HepG2 (cell line): Measurements from ENCODE around the gene SPAG7.

Experiments used
- CTCF ChIP-seq: sonication (generic); formaldehyde crosslinking; IDR thresholded peaks from 2 replicates; pipeline ENCODE4 v1.5.0; 2020; ENCODE audit warnings: mild to moderate bottlenecking, missing genetic modification reagents, moderate library complexity
- ELF4 ChIP-seq: sonication (generic); formaldehyde crosslinking; IDR thresholded peaks from 2 replicates; pipeline ENCODE4 v1.5.0; 2020; ENCODE audit warnings: missing genetic modification reagents, mild to moderate bottlenecking, moderate library complexity, borderline replicate concordance
- IRF1 ChIP-seq: sonication (generic); formaldehyde crosslinking; IDR thresholded peaks from 2 replicates; pipeline ENCODE4 v1.4.0; 2020; ENCODE audit warnings: low read depth, mild to moderate bottlenecking, missing genetic modification reagents
- MTA1 ChIP-seq: sonication (generic); formaldehyde crosslinking; IDR thresholded peaks from 2 replicates; pipeline ENCODE4 v1.4.0; 2020; ENCODE audit warnings: missing genetic modification reagents, mild to moderate bottlenecking, borderline replicate concordance
- NFATC3 ChIP-seq: sonication (generic); formaldehyde crosslinking; IDR thresholded peaks from 2 replicates; pipeline ENCODE4 v1.5.1; 2020; ENCODE audit warnings: mild to moderate bottlenecking, missing genetic modification reagents
- POLR2A ChIP-seq, 2 experiments: IDR thresholded peaks; 2 replicates each; pipeline ENCODE4 v1.6.1; 2011; ENCODE audit warnings: low read depth in 2 of 2, low read length in 2 of 2, mild to moderate bottlenecking in 1 of 2, moderate library complexity in 1 of 2; ENCODE audit not compliant: insufficient read depth in 1 of 2
- REST ChIP-seq, 2 experiments: IDR thresholded peaks; 2 replicates each; pipeline ENCODE4 v1.6.1; 2011 to 2012; ENCODE audit warnings: low read length in 2 of 2, borderline replicate concordance in 1 of 2, low read depth in 1 of 2, mild to moderate bottlenecking in 1 of 2, moderate library complexity in 1 of 2
- ZNF124 ChIP-seq: sonication (generic); formaldehyde crosslinking; IDR thresholded peaks from 2 replicates; pipeline ENCODE4 v1.4.0; 2020; ENCODE audit warnings: missing genetic modification reagents
- ZNF674 ChIP-seq: sonication (generic); formaldehyde crosslinking; IDR thresholded peaks from 2 replicates; pipeline ENCODE4 v1.5.0; 2020; ENCODE audit warnings: low read depth, mild to moderate bottlenecking, missing genetic modification reagents
- ZSCAN29 ChIP-seq: sonication (generic); formaldehyde crosslinking; conservative IDR thresholded peaks from 2 replicates; pipeline ENCODE4 v1.4.0; 2020; ENCODE audit warnings: mild to moderate bottlenecking, missing genetic modification reagents

GRCh38 chr17:5014357-5014756, 46.7 kb upstream of the SPAG7 start:
- TF ChIP-seq ELF4 (CRISPR knock-in tag) (no peak), ZNF124 (CRISPR knock-in tag) (no peak), POLR2A (IDR thresholded peaks at IDR 0.05; ENCODE audit: insufficient read depth in 1 of 2, low read depth in 2 of 2, low read length in 2 of 2) (no peak), REST (IDR thresholded peaks at IDR 0.05; ENCODE audit: borderline replicate concordance in 1 of 2, low read depth in 1 of 2, low read length in 2 of 2) (no peak), NFATC3 (CRISPR knock-in tag) (no peak), CTCF (CRISPR knock-in tag) (no peak), ZSCAN29 (CRISPR knock-in tag) (no peak), IRF1 (CRISPR knock-in tag) (no peak), MTA1 (CRISPR knock-in tag) (no peak), ZNF674 (CRISPR knock-in tag) (no peak)
